HL-60 (cell line): ENCODE data around the gene KMT2E.

ENCODE experiments used
- DNase-seq, 2 experiments: peaks; one replicate each; pipeline ENCODE4 v3.0.0-alpha.2; 2010 to 2020; ENCODE audit warnings: low read depth in 1 of 2, low spot score in 1 of 2
- H3K27ac ChIP-seq: fragments of 250-450 bp; sonication (Bioruptor Pico); replicated peaks from 2 replicates; pipeline ENCODE4 v1.5.1; 2020; ENCODE audit warnings: mild to moderate bottlenecking, moderate library complexity
- H3K27me3 ChIP-seq: fragments of 250-450 bp; sonication (Bioruptor Pico); 2 replicates; pipeline ENCODE4 v1.5.1; 2021; ENCODE audit warnings: mild to moderate bottlenecking, moderate library complexity; ENCODE audit not compliant: insufficient read depth, poor library complexity, severe bottlenecking
- H3K4me3 ChIP-seq: replicated peaks from 2 replicates; pipeline ENCODE4 v1.5.1; 2011; ENCODE audit warnings: mild to moderate bottlenecking, control low read depth, low read length; ENCODE audit not compliant: insufficient read depth
- GABPA ChIP-seq: IDR thresholded peaks from 2 replicates; pipeline ENCODE4 v1.6.1; 2012; ENCODE audit warnings: low read depth
- POLR2AphosphoS5 ChIP-seq: IDR thresholded peaks from 2 replicates; pipeline ENCODE4 v1.6.1; 2012; ENCODE audit warnings: low read depth
- SPI1 ChIP-seq: IDR thresholded peaks from 2 replicates; pipeline ENCODE4 v1.6.1; 2012; ENCODE audit warnings: low read depth, mild to moderate bottlenecking, borderline replicate concordance
- TF ChIP-seq, protein P1 (sequence below): IDR thresholded peaks from 2 replicates; pipeline ENCODE4 v1.6.1; 2012; ENCODE audit warnings: low read depth; ENCODE audit not compliant: insufficient replicate concordance
- TF ChIP-seq, protein P2 (sequence below): IDR thresholded peaks from one replicate; pipeline ENCODE4 v1.5.1; 2011; ENCODE audit warnings: low read length, control low read depth, inconsistent platforms; ENCODE audit not compliant: insufficient read depth

Gene KMT2E

DNA sequence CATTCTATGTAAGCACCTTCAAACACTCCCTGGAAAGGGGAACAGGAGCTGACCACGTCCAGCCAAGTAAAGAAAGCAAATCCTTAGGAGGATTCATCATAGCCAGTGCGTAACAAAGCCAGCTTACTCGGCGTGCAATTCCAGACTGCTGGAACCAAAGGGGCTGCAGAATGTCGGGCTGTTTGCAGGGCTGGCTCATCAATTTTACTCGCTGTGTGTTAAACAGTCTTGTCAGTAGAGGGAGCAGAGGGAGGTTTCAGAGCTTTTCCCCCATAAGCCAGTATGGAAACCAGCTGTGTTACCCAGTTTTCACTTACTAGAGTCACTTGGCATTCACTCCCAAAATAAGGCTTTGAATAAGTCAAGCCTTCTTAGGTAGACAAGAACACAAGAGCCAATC, 127.1 kb downstream of the KMT2E start:
- DNase-seq, result no peak
- Histone ChIP-seq H3K27ac (no peak overlapping the region), H3K4me3 (no peak overlapping the region), H3K27me3 (no peaks in the 10 kb centered on the region)
- TF ChIP-seq POLR2AphosphoS5 (no peak), SPI1 (no peak), GABPA (no peak)
- TF ChIP-seq, protein P1, sequence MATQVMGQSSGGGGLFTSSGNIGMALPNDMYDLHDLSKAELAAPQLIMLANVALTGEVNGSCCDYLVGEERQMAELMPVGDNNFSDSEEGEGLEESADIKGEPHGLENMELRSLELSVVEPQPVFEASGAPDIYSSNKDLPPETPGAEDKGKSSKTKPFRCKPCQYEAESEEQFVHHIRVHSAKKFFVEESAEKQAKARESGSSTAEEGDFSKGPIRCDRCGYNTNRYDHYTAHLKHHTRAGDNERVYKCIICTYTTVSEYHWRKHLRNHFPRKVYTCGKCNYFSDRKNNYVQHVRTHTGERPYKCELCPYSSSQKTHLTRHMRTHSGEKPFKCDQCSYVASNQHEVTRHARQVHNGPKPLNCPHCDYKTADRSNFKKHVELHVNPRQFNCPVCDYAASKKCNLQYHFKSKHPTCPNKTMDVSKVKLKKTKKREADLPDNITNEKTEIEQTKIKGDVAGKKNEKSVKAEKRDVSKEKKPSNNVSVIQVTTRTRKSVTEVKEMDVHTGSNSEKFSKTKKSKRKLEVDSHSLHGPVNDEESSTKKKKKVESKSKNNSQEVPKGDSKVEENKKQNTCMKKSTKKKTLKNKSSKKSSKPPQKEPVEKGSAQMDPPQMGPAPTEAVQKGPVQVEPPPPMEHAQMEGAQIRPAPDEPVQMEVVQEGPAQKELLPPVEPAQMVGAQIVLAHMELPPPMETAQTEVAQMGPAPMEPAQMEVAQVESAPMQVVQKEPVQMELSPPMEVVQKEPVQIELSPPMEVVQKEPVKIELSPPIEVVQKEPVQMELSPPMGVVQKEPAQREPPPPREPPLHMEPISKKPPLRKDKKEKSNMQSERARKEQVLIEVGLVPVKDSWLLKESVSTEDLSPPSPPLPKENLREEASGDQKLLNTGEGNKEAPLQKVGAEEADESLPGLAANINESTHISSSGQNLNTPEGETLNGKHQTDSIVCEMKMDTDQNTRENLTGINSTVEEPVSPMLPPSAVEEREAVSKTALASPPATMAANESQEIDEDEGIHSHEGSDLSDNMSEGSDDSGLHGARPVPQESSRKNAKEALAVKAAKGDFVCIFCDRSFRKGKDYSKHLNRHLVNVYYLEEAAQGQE, result no peak
- TF ChIP-seq, protein P2, sequence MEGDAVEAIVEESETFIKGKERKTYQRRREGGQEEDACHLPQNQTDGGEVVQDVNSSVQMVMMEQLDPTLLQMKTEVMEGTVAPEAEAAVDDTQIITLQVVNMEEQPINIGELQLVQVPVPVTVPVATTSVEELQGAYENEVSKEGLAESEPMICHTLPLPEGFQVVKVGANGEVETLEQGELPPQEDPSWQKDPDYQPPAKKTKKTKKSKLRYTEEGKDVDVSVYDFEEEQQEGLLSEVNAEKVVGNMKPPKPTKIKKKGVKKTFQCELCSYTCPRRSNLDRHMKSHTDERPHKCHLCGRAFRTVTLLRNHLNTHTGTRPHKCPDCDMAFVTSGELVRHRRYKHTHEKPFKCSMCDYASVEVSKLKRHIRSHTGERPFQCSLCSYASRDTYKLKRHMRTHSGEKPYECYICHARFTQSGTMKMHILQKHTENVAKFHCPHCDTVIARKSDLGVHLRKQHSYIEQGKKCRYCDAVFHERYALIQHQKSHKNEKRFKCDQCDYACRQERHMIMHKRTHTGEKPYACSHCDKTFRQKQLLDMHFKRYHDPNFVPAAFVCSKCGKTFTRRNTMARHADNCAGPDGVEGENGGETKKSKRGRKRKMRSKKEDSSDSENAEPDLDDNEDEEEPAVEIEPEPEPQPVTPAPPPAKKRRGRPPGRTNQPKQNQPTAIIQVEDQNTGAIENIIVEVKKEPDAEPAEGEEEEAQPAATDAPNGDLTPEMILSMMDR, result no peak

DNA sequence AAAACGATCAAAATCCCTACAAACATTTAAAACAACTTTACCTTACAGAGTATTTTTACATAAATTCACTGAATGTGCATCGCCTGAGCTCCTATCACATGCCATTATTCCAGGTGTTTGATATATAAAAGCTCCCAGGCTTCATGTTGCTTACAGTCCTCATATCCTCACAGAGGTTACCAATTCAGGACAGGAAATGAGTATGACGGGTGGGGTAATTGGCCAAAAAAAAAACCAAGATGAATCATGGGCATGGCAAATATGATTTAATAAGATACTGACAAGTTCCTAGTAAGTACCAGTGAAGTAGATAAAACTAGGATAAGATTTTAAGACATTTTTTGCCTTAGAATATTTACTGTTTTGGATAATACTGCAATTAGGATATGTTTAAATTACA, 135.8 kb downstream of the KMT2E start:
- DNase-seq, result no peak
- TF ChIP-seq, protein P2, result no peak
- no peak for TF ChIP-seq GABPA
- no peak for TF ChIP-seq SPI1
- TF ChIP-seq POLR2AphosphoS5, result no peak
- TF ChIP-seq, protein P1, result no peak
- Histone ChIP-seq H3K4me3 (no peak overlapping the region), H3K27ac (no peak overlapping the region), H3K27me3 (no peaks in the 10 kb centered on the region)

DNA sequence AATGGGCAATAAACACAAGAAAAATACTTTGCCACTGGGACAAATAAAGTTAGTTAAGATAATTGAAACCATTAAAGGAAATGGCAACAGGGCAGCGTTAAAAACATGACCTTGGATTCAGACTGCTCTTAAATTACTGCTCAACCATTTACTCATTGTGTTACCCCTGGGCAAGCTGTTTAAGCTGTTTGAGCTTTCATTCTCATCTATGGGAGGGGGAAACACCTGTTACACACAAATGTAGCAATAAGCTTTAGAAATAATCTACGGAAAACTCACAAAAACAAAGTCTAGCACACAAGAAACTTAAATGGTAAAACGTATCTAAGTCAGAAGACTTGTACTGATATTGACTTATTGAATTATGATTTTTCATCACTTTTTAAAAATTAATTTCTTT, 137.1 kb downstream of the KMT2E start:
- H3K4me3 ChIP-seq, result no peak overlapping the region
- no peak overlapping the region for H3K27ac ChIP-seq
- H3K27me3 ChIP-seq, result no peaks in the 10 kb centered on the region
- TF ChIP-seq, protein P1, result no peak
- TF ChIP-seq SPI1, result no peak
- TF ChIP-seq, protein P2, result no peak
- no peak for TF ChIP-seq POLR2AphosphoS5
- TF ChIP-seq GABPA, result no peak
- no peak for DNase-seq
